PFSK-1 (cell line): ENCODE results near the gene LDLRAD4.

ENCODE experiments used
- FOXP2 ChIP-seq: optimal IDR thresholded peaks from 2 replicates; pipeline ENCODE3; 2011; ENCODE audit warnings: borderline replicate concordance, control low read depth, inconsistent platforms; ENCODE audit not compliant: insufficient read depth; ENCODE audit errors: extremely low read length, extremely low read depth
- POLR2AphosphoS5 ChIP-seq: IDR thresholded peaks from 2 replicates; pipeline ENCODE4 v1.6.1; 2012; ENCODE audit warnings: low read depth, mild to moderate bottlenecking, control low read depth, low read length, moderate library complexity
- SIN3A ChIP-seq: IDR thresholded peaks from 2 replicates; pipeline ENCODE4 v1.6.1; 2012; ENCODE audit warnings: mild to moderate bottlenecking, low read length, moderate library complexity, borderline replicate concordance; ENCODE audit not compliant: insufficient read depth
- TAF1 ChIP-seq: IDR thresholded peaks from 2 replicates; pipeline ENCODE4 v1.6.1; 2012; ENCODE audit warnings: low read length, control low read depth, borderline replicate concordance; ENCODE audit not compliant: insufficient read depth
- TF ChIP-seq, protein P1 (sequence below), 2 experiments: IDR thresholded peaks; 2 replicates each; pipeline versions ENCODE4 v1.6.1 to v1.8.0; 2011 to 2012; ENCODE audit warnings: low read depth in 2 of 2, low read length in 2 of 2, control low read depth in 1 of 2, inconsistent platforms in 1 of 2, mild to moderate bottlenecking in 1 of 2, moderate library complexity in 1 of 2; ENCODE audit not compliant: insufficient read depth in 1 of 2

The LDLRAD4 gene

DNA sequence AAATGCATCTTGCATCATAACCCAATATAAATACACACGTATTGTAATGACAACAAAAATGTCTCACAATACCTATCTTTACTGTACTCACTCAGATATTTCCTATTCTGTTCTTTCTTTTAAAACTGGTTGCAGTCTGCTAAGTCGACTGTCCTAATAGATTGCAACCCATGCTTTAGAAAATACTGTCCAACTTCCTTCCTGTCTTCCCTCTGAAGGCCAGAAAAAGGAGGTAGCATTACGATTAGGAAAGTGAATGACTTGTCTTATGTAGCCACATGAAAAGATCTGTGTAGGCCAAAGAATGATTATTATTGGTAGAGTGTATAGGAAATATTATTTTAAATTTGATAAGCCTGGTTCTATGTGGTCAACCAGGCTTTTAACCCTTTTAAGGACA, 373.7 kb downstream of the LDLRAD4 start:
- TF ChIP-seq FOXP2 (no peak), TAF1 (no peak), SIN3A (no peak), POLR2AphosphoS5 (no peak)

DNA sequence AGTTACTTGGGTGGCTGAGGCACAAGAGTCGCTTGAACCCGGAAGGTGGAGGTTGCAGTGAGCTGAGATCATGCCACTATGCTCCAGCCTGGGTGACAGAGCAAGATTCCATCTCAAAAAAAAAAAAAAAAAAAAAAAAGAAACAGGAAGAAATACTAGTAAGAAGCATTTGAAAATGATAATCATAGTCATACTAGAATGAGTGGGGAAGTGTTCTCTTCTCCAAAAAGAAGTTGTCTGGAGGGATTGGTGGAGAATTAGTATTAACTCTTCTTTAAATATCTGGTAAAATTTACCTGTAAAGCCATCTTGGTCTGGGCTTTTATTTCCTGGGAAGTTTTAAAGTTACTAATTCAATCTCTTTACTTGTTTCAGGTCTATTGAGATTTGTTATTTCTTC, 376.0 kb downstream of the LDLRAD4 start:
- TF ChIP-seq TAF1 (no peak), FOXP2 (no peak), SIN3A (no peak), POLR2AphosphoS5 (no peak)
- TF ChIP-seq, protein P1, sequence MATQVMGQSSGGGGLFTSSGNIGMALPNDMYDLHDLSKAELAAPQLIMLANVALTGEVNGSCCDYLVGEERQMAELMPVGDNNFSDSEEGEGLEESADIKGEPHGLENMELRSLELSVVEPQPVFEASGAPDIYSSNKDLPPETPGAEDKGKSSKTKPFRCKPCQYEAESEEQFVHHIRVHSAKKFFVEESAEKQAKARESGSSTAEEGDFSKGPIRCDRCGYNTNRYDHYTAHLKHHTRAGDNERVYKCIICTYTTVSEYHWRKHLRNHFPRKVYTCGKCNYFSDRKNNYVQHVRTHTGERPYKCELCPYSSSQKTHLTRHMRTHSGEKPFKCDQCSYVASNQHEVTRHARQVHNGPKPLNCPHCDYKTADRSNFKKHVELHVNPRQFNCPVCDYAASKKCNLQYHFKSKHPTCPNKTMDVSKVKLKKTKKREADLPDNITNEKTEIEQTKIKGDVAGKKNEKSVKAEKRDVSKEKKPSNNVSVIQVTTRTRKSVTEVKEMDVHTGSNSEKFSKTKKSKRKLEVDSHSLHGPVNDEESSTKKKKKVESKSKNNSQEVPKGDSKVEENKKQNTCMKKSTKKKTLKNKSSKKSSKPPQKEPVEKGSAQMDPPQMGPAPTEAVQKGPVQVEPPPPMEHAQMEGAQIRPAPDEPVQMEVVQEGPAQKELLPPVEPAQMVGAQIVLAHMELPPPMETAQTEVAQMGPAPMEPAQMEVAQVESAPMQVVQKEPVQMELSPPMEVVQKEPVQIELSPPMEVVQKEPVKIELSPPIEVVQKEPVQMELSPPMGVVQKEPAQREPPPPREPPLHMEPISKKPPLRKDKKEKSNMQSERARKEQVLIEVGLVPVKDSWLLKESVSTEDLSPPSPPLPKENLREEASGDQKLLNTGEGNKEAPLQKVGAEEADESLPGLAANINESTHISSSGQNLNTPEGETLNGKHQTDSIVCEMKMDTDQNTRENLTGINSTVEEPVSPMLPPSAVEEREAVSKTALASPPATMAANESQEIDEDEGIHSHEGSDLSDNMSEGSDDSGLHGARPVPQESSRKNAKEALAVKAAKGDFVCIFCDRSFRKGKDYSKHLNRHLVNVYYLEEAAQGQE (IDR thresholded peaks at IDR 0.05; ENCODE audit: insufficient read depth in 1 of 2, low read depth in 2 of 2, low read length in 2 of 2): no peak

DNA sequence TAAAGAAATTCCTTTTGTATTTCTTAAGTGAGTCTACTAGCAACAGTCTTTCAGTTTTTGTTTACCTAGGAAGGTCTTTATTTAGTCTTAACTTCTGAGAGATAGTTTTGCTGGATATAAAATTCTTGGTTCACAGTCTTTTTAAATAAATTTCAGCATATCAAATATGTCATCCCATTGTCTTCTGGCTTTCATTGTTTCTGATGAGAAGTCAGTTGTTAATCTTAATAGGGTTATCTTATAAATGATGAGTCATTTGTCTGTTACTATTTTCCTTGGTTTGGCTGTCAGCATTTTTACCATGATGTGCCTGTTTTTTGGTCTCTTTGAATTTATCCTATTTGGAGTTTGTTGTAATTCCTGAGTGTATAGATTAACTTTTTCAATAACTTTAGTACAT, 378.5 kb downstream of the LDLRAD4 start:
- TF ChIP-seq, protein P1 (IDR thresholded peaks at IDR 0.05; ENCODE audit: insufficient read depth in 1 of 2, low read depth in 2 of 2, low read length in 2 of 2): no peak
- no peak for TF ChIP-seq POLR2AphosphoS5

DNA sequence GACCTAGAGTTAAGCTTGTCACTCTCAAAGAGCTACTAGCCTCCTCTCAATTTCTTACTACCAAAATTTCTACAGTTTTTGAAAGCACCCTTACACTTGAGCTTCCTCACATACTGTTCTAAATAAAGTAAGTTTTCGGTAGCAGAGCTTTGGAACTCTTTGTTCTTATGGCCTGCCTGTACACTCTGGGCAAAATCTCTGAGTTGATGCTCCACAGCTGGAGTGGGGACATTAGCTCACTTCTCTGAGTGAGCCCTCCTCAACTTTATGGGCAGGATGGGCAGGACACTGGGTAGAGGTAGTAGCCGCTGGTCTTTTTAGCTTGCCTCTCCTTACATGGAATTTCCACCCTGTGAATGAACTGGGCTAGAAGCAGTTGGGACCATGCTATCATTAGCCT, 380.0 kb downstream of the LDLRAD4 start:
- TF ChIP-seq, protein P1 (IDR thresholded peaks at IDR 0.05; ENCODE audit: insufficient read depth in 1 of 2, low read depth in 2 of 2, low read length in 2 of 2): no peak
- no peak for TF ChIP-seq POLR2AphosphoS5
- no peak for TF ChIP-seq TAF1
- TF ChIP-seq SIN3A: no peak
- TF ChIP-seq FOXP2: no peak

DNA sequence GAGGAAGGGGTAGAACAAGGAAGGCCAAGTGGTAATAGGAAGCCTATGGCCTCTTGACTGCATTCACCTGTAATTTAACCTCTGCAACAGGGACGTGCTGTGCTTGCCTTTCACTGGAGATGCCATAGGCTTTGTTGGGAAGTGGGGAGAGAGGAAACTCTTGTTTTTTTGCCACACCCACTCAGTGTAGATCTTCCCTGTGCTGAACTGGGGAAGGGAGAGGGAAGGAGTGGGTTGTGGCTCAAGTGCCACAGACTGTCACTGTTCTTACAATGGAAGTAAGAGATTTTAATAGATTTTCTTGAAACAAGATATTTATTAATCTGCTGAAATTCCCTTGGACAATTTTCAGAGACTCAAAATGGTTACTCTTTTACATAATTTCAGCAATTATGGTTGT, 380.5 kb downstream of the LDLRAD4 start:
- TF ChIP-seq TAF1 (no peak), FOXP2 (no peak), SIN3A (no peak), POLR2AphosphoS5 (no peak)
- TF ChIP-seq, protein P1 (IDR thresholded peaks at IDR 0.05; ENCODE audit: insufficient read depth in 1 of 2, low read depth in 2 of 2, low read length in 2 of 2): no peak
